VCaP (cell line): Measurements from ENCODE around the gene TMEM11.

Experiments
- H3K27ac ChIP-seq: fragments of 450-650 bp; 2 replicates; pipeline ENCODE4 v1.5.1; 2017
- TF ChIP-seq, protein P1 (sequence below): fragments of 450-650 bp; conservative IDR thresholded peaks from 2 replicates; pipeline ENCODE4 v1.5.1; 2017; ENCODE audit warnings: mild to moderate bottlenecking, moderate library complexity

The TMEM11 gene

DNA sequence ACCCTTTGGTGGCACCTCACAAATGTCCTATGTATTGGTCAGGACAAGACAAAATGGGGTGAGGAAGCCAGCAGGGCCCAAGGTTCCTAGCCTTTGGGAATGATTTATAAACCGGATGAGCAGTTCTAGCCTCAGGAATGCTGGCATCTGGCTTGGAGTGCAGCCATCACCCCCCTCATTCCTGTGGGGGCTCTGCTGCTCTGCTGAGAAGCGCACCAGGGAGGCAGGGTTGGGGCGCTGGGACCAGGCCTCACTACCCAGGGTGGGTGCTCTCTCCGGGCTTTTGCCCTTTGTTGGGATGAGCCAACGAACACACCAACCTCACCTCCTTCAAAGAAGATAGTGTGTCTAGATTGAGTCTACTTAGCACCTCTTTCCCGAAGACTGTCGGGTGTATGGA lies 39.2 kb downstream of the TMEM11 start:
- no peak overlapping the region for H3K27ac ChIP-seq

DNA sequence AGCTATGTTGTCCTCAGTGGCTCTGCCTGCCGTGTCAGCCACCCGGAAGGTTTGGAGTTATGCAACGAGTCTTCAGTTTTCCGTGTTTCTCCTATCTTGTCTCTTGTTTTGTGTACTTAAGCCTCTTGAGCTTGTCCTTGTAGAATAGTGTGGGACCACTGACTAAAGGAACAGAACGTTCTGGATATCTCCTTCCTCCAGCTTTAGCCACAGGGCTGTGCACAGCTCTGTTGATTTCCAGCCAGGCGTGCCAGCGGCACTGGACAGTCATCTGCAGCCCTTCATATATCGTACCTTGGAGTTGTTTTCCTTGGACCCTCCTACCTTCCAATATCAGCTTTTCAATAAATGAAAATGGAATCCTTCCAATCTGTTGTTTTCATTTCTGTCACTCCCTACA lies 39.8 kb downstream of the TMEM11 start:
- TF ChIP-seq, protein P1, sequence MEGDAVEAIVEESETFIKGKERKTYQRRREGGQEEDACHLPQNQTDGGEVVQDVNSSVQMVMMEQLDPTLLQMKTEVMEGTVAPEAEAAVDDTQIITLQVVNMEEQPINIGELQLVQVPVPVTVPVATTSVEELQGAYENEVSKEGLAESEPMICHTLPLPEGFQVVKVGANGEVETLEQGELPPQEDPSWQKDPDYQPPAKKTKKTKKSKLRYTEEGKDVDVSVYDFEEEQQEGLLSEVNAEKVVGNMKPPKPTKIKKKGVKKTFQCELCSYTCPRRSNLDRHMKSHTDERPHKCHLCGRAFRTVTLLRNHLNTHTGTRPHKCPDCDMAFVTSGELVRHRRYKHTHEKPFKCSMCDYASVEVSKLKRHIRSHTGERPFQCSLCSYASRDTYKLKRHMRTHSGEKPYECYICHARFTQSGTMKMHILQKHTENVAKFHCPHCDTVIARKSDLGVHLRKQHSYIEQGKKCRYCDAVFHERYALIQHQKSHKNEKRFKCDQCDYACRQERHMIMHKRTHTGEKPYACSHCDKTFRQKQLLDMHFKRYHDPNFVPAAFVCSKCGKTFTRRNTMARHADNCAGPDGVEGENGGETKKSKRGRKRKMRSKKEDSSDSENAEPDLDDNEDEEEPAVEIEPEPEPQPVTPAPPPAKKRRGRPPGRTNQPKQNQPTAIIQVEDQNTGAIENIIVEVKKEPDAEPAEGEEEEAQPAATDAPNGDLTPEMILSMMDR: no peak

More for the DNA sequence above, 39.2 kb downstream of the TMEM11 start:
- TF ChIP-seq, protein P1: no peak

DNA sequence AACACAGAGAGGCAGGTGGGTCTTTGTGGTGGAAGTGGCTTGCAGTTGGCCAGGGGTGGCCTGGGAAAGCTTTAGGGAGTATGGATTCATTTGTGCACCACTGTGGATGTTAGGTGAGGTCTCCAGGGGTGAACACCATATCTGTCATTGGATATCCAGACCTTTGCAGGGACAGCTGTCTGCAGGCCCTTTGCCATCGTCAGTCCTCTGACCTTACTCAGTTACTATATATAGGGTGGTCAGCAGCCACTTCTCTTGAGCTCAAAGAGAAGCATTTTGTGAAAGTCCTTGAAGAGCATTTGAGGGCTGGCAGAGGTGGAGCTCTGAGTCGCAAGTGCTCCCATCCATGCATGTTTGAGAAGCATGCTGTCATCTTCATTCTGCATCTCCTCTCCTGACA lies 40.4 kb downstream of the TMEM11 start:
- TF ChIP-seq, protein P1: no peak
- no peak overlapping the region for H3K27ac ChIP-seq

More for the DNA sequence above, 39.8 kb downstream of the TMEM11 start:
- no peak overlapping the region for H3K27ac ChIP-seq

DNA sequence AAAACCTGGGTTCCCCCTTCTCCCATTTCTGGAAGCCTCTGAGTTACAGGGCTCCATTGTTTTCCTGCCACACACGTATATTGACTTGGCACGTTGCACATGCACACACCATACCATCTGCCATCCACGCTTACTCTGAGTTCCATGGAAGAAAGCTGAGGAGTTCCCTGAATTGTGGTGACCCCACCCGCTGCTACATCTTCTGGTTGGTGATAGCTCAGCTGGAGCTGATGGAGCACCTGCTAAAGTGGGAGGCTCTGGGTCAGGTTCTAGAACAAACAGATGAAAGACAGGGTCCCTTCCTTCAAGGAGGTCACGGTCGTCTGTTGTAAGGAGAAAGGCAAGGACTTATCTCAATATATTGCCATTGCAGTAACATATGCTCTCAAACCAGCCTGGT lies 41.1 kb downstream of the TMEM11 start:
- H3K27ac ChIP-seq: no peak overlapping the region
- TF ChIP-seq, protein P1: no peak

DNA sequence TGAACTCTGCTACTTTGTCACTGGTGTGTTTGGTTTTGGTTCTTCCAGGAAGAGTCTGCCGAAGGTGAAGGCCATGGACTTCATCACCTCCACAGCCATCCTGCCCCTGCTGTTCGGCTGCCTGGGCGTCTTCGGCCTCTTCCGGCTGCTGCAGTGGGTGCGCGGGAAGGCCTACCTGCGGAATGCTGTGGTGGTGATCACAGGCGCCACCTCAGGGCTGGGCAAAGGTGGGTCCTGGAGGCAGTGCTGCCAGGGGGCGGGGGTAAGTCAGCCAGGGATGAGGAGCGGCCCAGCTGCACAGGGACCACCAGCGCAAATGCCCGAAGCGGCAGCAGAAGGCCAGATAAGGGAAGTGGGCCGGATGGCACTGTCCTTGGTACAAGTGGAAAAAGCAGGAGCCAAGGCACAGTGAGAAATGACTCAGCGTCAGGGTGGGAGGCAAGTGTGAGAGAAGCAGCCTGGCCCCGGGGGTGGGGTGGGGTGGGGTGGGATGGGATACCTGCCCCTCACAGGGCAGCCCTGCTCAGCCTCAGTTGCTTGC lies 41.9 kb downstream of the TMEM11 start:
- H3K27ac ChIP-seq: no peak overlapping the region
- TF ChIP-seq, protein P1: no peak

DNA sequence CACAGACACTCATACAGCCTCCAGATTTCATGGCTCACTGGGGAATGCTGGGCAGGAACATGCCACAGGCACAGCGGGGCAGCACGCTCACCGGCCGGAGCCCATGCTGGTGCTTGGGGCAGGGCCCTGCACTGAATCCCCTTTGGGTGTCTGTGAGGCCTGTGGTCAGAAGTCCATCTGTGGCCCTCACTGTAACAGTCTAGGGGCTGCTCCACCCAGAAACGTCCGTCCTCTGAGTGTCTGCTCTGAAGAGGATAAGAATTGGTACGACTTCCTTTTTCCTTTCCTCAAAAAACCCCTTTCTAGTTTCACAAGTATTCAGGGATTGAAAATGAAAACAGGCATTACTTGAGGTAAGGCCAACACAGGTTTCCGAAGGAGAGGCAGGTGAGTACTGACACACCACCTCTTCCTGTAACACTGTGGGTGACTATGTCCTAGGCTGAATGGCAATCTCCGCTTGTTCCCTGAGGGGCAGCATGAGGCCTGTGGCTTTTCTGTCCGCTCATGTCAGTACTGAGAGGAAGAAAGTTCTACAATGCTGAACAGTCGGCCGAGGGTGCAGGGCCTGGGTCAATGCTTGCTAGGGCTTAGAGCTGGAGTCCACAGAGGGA lies 42.5 kb downstream of the TMEM11 start:
- TF ChIP-seq, protein P1: no peak
- no peak overlapping the region for H3K27ac ChIP-seq

DNA sequence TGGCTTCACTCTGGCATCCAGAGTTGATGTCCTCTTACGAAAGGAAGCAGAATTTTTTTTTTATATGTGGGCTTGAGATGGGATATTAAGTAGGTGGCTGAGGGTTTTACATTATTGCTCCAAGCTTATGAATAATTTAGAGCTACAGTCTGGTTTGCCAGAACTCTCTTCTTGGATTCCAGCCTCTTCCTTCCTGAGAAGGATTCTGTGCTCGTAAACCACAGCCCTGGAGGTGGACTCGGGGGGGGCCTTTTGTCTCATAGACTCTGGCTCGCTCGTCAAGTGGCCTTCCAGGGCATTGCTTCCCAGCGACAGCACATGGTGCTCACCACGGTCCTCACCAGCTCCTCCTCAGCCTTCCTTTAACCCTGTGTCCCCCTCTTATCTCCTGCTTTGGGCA lies 43.2 kb downstream of the TMEM11 start:
- H3K27ac ChIP-seq: no peak overlapping the region
- TF ChIP-seq, protein P1: no peak
